Measurements from ENCODE around the gene KRT85. TPM values are rescaled to one million over a fixed set of nuclear protein-coding genes. Genes with fewer than 3 reads are reported as not detected.

KRT85 gene
- total and polyA plus RNA-seq, 10 of the 15 experiments (the other 5 are each of a cell fraction or from before 2014, with no cell fraction given): 0.05 to 0.18 (median 0.11) TPM; not detected in 6

GRCh38 chr12:52360663-52361271 lies 6.5 kb downstream of the KRT85 start:
- no peak for TF ChIP-seq BACH1 (IDR thresholded peaks at IDR 0.05; ENCODE audit: borderline replicate concordance)
- TF ChIP-seq, protein P1, sequence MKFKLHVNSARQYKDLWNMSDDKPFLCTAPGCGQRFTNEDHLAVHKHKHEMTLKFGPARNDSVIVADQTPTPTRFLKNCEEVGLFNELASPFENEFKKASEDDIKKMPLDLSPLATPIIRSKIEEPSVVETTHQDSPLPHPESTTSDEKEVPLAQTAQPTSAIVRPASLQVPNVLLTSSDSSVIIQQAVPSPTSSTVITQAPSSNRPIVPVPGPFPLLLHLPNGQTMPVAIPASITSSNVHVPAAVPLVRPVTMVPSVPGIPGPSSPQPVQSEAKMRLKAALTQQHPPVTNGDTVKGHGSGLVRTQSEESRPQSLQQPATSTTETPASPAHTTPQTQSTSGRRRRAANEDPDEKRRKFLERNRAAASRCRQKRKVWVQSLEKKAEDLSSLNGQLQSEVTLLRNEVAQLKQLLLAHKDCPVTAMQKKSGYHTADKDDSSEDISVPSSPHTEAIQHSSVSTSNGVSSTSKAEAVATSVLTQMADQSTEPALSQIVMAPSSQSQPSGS (IDR thresholded peaks at IDR 0.05; ENCODE audit: low read length): no peak
- TF ChIP-seq GABPA (IDR thresholded peaks at IDR 0.05; ENCODE audit: low read depth): no peak
- no peak for TF ChIP-seq MYB (IDR thresholded peaks at IDR 0.05; ENCODE audit: borderline replicate concordance, low read depth, low read length)
- TF ChIP-seq MEF2A (IDR thresholded peaks at IDR 0.05; ENCODE audit: insufficient read depth, low read depth, low read length): no peak
- TF ChIP-seq TCF12 (IDR thresholded peaks at IDR 0.05; ENCODE audit: low read depth, low read length): no peak
- no peak for TF ChIP-seq NFXL1 (IDR thresholded peaks at IDR 0.05; ENCODE audit: borderline replicate concordance)
- TF ChIP-seq ZZZ3 (IDR thresholded peaks at IDR 0.05; ENCODE audit: control insufficient read depth, insufficient read length, low read depth): no peak
- TF ChIP-seq PAX5 (IDR thresholded peaks at IDR 0.05; ENCODE audit: borderline replicate concordance, low read depth, low read length): no peak
- ATAC-seq (no peak), DNase-seq (ENCODE audit: low read depth, low spot score) (no peak), FAIRE-seq (no peak)
- WGBS (ENCODE audit: insufficient coverage, insufficient replicate concordance, low lambda C conversion rate, missing lambda C conversion rate): 44% methylated on average over 13 of the region's 13 CpGs
- no peaks in the 10 kb centered on the region for H3K9me3 ChIP-seq (replicated peaks; ENCODE audit: control insufficient read depth, insufficient read depth, low read length)
- no TSS peak for BruUV-seq (replicated peaks)
- ChIA-PET SMC1A (ENCODE audit: uncharacterized antibody, unreplicated experiment) (no interaction called here), CTCF (interaction anchor here (0.6 to 2.2 kb wide), 7 partner anchors 8 to 510 kb away, joined by 3 to 21 read pairs (median 4); no protein-coding TSS in a partner anchor), POLR2A (no interaction called here), RAD21 (ENCODE audit: unreplicated experiment) (no interaction called here)
- intact Hi-C loops (cut with micrococcal nuclease; ENCODE audit: unreplicated experiment) (no loop called here), in situ Hi-C loops (cut with MboI) (no loop called here)
- H3K36me3 ChIP-seq (ENCODE audit: control insufficient read depth in 2 of 2, insufficient read depth in 2 of 2, low read length in 1 of 2): no peaks in the 10 kb centered on the region
- H3K27ac ChIP-seq (ENCODE audit: control insufficient read depth, insufficient read depth): no peak overlapping the region
- H2AFZ ChIP-seq (ENCODE audit: control insufficient read depth, low read depth, low read length): no peak overlapping the region
- no peaks in the 10 kb centered on the region for H3K27me3 ChIP-seq (replicated peaks in 1 of 2; ENCODE audit: control insufficient read depth in 2 of 2, insufficient read depth in 2 of 2, low read length in 1 of 2)
- H3K4me1 ChIP-seq (ENCODE audit: control insufficient read depth, insufficient read depth, low read length): peaks cover 12% of the 10 kb centered on the region
- H3K4me2 ChIP-seq (ENCODE audit: control insufficient read depth, insufficient read depth): no peak overlapping the region
- H3K9ac ChIP-seq (ENCODE audit: control insufficient read depth, insufficient read depth, low read length): no peak overlapping the region
- H3K79me2 ChIP-seq (ENCODE audit: control insufficient read depth, insufficient read depth, low read length): no peaks in the 10 kb centered on the region
- H3K4me3 ChIP-seq: no peak overlapping the region
- no peaks in the 10 kb centered on the region; the same call in 1 of the 2 replicates for H4K20me1 ChIP-seq (ENCODE audit: control insufficient read depth, insufficient read depth)
